Activated CD4-positive, alpha-beta T cell treated with anti-CD3 and anti-CD28 coated beads, Interleukin-2, amount 50 U/mL, for 4 hours (primary cell): ENCODE data around the gene POGZ.
"Not testable (repeated sequence)": the region's sequence is repeated elsewhere in the genome, so short reads cannot be mapped to it uniquely, and the experiment has no call there.

Experiments used
- DNase-seq, 2 experiments: peaks; one replicate each; pipeline ENCODE4 v3.0.0-alpha.2; 2020

POGZ gene

GRCh38 chr1:151411884-151412283 is 47.4 kb downstream of the POGZ start:
- DNase-seq: no peak

DNA sequence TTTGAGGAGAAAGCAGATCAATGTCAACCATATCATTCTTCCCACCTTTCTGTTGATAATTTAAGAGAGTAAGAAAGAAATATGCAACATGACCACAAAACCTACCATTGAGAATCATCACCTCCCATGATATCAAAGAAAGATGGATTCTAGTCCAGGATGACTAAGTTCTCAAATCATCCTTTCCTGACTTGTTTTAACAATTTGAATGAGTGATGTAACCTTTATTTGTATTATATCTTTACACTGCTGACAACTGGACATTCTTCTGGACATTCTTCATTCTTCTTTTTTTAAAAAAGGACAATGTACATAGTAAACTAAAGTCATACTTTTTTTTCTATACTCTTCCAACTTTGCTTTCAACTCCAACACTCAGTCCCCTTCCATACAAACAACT is 50.4 kb downstream of the POGZ start:
- DNase-seq: no peak

GRCh38 chr1:151407304-151407703 is 52.0 kb downstream of the POGZ start:
- no peak for DNase-seq

DNA sequence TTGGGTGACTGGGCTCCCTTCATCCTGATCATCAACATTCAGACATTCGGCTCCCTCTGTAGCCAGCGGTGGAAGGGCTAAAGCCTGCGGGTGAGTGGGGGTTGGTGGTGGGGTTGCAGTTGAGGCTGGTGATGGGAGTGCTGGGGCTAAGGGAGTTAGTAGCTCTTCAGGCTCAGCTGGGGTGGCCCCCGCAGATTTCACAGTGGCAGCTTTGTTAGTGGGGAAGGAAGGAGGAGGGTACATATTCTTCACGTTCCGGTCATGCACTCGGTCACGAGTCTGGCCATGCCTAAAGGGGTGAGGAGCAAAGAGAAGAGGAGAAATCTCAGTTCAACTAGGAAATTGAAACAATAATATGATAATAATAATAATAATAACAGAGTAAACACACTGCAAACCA is 53.1 kb downstream of the POGZ start:
- no peak for DNase-seq

GRCh38 chr1:151405187-151405951 is 53.9 kb downstream of the POGZ start:
- no peak for DNase-seq

DNA sequence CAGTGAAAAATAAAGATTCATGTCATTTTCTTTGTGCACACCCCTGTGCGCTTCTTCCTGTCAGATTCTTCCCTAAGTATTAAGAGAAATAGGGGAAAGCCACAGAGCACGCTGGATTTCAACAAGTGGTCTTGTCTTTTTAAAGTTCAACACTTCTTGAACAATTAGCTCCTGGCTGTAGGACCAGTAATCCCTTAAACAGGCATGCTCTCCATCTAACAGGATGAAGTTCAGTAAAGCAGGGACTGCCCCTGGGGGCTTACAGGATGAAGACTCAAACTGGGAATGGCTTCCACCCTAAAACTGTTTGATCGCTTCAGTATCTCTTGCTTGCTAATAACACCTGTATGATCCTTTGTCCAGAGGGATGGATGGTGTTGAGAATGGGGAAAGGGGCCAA is 55.7 kb downstream of the POGZ start:
- DNase-seq: no peak

GRCh38 chr1:151402764-151403163 is 56.5 kb downstream of the POGZ start:
- no peak for DNase-seq

DNA sequence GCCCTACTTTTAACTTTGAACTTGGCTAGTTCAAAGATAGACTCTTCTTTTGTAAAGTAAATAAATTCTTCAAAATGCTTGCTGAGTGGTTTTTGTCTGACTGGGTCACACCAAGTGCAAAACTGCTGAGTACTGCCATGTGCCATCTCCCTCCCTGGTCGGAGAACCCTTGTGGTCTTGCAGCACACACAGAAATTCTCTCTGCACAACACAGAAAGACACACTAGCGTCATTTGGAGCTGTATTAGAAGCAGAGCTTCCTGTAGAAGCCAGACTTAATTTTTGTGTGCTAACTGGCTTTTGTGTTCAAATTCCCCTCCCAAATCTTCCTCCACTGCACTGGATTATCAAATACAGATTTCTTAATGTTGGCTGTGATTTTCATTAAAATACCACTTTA is 57.4 kb downstream of the POGZ start:
- DNase-seq: no peak

GRCh38 chr1:151401125-151401788 is 58.0 kb downstream of the POGZ start:
- DNase-seq: no peak

- DNase-seq: peak; percentile 69 to 73
Measured at GRCh38 chr1:151399324-151400171, 59.7 kb downstream of the POGZ start, which contains the start of gene PSMB4. Gene PSMB4 (plus strand): TSS chr1:151399573. CDS start chr1:151399588, 15 bp downstream.

DNA sequence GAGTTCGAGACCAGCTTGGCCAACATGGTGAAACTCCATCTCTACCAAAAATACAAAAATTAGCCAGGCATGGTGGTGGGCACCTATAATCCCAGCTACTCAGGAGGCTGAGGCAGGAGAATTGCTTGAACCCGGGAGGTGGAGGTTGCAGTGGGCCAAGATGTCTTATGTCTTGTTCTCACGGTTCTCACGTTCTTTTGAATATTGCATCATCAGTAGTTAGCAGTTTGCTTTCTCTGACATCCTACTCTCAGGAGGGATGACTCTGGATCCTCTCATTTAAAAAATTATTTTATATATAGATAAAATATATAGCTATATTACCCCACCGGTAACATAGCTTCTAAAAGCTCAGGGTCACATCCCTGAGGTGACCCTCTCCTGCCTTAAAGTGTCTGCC is 63.0 kb downstream of the POGZ start:
- not testable (repeated sequence) for DNase-seq

DNA sequence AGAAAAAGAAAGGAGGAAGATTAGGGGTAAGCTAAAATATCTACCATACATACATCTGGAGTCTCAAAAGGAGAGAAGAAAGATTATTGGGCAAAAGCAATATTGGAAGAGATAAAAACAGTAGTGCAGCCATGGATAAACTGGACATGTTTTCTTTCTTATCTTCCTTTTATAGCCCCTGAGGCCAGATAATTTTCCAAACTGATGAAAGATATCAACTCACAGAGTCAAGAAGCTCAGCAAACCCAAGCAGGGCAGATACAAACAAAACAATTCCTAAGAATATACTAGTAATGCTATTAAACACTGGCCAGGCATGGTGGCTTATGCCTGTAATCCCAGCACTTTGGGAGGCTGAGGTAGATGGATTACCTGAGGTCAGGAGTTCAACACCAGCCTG is 65.7 kb downstream of the POGZ start:
- DNase-seq: no peak

- DNase-seq: no peak
Measured at GRCh38 chr1:151391079-151391563, 68.2 kb downstream of the POGZ start.

DNA sequence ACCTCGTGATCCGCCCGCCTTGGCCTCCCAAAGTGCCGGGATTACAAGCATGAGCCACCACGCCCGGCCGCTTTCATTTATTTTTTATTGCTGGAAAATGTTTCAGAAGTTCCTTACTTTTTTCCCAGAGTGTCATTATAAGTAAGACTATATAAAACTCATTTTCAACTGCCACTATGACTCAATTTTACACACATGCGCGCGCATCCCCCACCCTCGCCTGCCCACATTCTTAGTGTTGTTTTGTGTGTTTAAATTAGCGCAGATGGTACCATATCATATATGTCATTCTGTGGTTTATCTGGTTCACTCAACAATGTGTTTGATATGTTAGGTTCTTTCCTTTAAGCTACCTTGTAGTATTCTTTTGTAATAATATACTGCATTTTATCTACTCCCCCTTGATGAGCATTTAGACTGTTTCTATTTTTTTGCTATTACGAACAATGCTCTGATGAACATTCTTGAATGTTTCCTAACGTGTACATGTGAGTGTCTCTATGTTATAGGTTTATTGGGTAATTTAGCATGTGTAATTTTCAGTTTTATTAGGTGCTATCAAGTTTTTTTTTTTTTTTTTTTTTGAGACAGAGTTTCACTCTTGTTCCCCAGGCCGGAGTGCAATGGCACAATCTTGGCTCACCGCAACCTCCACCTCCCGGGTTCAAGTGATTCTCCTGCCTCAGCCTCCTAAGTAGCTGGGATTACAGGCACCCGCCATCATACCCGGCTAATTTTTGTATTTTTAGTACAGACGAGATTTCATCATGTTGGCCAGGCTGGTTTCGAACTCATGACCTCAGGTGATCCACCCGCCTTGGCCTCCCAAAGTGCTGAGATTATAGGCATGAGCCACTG is 68.8 kb downstream of the POGZ start:
- not testable (repeated sequence) for DNase-seq

DNA sequence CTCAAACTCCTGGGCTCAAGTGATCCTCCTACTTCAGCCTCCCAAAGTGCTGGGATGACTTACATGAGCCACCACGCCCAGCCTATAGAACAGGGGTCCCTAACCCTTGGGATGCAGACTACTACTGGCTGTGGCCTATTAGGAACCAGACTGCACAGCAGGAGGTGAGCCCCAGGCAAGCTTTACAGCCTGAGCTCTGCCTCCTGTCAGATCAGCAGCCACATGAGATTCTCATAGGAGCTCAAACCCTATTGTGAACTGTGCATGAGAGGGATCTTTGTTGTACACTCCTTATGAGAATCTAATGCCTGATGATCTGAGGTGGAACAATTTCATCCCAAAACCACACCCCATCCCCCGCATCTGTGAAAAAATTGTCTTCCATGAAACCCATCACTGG is 73.3 kb downstream of the POGZ start:
- DNase-seq: no peak

DNA sequence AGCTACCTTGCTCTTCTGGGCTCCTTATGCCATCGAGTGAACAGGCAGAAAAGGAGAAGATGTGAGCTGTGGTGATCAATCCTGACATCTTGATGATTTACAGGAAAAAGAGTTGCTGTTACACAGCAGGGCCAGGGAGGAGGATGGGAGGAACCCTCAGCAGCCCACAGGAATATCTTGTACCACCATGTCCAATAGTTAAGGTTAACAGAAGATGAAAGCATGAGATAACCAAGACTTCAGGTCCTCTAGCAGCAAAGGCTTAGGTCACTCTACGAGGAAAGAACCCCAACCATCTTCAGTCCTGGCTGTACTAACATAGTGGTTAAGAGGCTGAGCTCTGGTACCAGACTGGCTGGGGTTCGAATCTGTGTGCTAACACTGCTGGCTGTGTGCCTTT is 74.7 kb downstream of the POGZ start:
- no peak for DNase-seq

DNA sequence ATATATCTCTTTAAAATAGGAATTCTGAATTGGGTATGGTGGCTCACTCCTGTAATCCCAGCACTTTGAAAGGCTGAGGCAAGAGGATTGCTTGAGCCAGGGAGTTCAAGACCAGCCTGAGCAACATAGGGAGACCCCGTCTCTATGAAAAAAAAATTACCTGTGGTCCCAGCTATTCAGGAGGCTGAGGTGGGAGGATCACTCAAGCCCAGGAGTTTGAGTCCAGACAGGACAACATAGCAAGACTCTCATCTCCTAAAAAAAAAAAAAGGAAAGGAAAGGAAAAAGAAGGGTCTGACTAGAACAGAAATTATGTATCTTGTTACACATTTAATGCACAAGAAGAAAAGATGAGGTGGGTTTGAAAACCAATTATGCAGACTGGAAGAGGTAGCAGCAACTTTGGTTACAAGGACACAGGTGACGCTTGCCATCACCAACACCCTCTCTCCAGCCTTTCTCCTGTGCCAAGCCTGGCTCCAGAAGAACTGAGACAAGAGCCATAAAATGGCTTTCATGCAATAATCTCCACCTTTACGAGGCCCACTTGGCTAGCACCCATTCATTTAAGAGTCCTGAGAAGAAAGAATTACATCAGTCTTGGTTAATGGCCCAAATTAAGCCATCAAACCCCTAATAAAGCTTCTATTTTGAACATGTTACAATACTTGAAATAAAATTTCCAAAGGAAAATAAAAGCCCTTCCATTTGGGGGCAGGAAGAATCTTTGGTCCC is 82.0 kb downstream of the POGZ start:
- no peak for DNase-seq

- DNase-seq: no peak
Measured at GRCh38 chr1:151373196-151373595, 86.1 kb downstream of the POGZ start.

DNA sequence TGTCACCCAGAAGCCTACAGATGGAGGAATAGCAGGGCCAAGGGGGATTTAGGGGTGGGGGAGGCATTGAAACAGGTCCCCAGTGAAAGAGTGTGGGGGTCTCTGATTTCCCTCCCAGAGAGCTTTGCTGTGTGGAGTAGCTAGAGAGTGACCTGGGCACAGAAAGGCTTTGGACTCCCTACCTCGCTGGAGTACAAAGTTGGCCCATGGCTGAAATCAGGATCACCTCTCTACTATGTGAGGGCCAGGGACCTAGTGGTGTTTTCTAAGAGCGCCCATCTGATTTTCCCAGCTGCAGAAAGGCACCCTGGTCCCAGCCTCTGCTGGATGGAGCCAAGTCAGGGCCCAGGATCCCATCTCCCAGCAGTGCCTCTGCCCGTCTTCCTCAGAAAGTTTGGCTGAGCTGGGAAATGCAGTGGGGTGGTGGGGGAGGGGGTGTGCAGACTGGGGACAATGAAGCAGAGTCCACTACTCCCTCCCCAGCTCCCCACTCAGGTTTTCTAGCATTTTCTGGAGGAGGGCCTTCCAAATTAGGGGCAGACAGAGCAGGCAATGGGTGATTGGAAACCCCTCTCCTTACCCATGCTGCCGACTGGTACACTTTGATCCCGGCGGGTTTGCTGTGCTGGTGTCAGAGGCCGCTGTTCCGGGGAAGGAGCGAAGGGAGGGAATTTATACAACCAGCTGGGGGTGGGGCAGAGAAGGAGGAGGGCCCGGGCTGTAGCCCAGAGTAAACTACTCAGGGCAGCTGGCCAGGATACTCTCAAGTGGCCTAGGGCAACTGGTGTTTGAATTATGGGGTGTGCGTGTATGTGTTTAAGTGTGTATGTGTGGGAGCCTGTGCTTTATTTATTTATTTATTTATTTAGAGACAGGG is 87.0 kb downstream of the POGZ start, which contains the start of gene SELENBP1:
SELENBP1 (minus strand) TSS at position 648 of the 877 bp plus-strand sequence; CDS start at position 584, 64 bp downstream.
- DNase-seq: no peak

GRCh38 chr1:151371370-151372057 is 87.8 kb downstream of the POGZ start:
- DNase-seq: no peak
